IMR-90 (cell line): ENCODE measurements around the gene CTAGE1.

Experiments used
- MAZ ChIP-seq: IDR thresholded peaks from 2 replicates; pipeline ENCODE4 v1.6.1; 2012; ENCODE audit warnings: low read depth, mild to moderate bottlenecking, low read length, improper control_type of control experiment, moderate library complexity, borderline replicate concordance
- POLR2A ChIP-seq: IDR thresholded peaks from 2 replicates; pipeline ENCODE4 v1.6.1; 2012; ENCODE audit warnings: mild to moderate bottlenecking, low read depth, low read length

- TF ChIP-seq POLR2A (no peak), MAZ (no peak)
Measured at GRCh38 chr18:22457524-22457923, 39.8 kb upstream of the CTAGE1 start.
